Measurements from ENCODE around the gene WNT3A.

WNT3A gene

GRCh38 chr1:228083871-228084278 is 77.1 kb downstream of the WNT3A start:
- no peak for TF ChIP-seq CTCF (IDR thresholded peaks at IDR 0.05; ENCODE audit: low read depth, low read length)
- Histone ChIP-seq H3K4me3 (ENCODE audit: low read depth, low read length) (peak overlapping the region; percentile 85), H3K9me3 (ENCODE audit: severe bottlenecking) (no peaks in the 10 kb centered on the region), H3K36me3 (peaks cover 3% of the 10 kb centered on the region), H3K27ac (no peak overlapping the region; the same call in 1 of the 2 replicates), H3K27me3 (ENCODE audit: insufficient read depth, low read depth, severe bottlenecking) (no peaks in the 10 kb centered on the region)
- no peak for DNase-seq

- Histone ChIP-seq H3K9me3 (ENCODE audit: severe bottlenecking) (no peaks in the 10 kb centered on the region), H3K27me3 (ENCODE audit: insufficient read depth, low read depth, severe bottlenecking) (no peaks in the 10 kb centered on the region), H3K27ac (no peak overlapping the region), H3K4me3 (ENCODE audit: low read depth, low read length) (no peak overlapping the region), H3K36me3 (peaks cover 3% of the 10 kb centered on the region)
- DNase-seq = no peak
- no peak for TF ChIP-seq CTCF (IDR thresholded peaks at IDR 0.05; ENCODE audit: low read depth, low read length)
Measured at GRCh38 chr1:228084325-228084724, 77.5 kb downstream of the WNT3A start.

- Histone ChIP-seq H3K4me3 (ENCODE audit: low read depth, low read length) (no peak overlapping the region), H3K9me3 (ENCODE audit: severe bottlenecking) (no peaks in the 10 kb centered on the region), H3K36me3 (peaks cover 3% of the 10 kb centered on the region), H3K27me3 (ENCODE audit: insufficient read depth, low read depth, severe bottlenecking) (no peaks in the 10 kb centered on the region), H3K27ac (no peak overlapping the region)
- no peak for DNase-seq
- no peak for TF ChIP-seq CTCF (IDR thresholded peaks at IDR 0.05; ENCODE audit: low read depth, low read length)
Measured at GRCh38 chr1:228084797-228085196, 78.0 kb downstream of the WNT3A start.

GRCh38 chr1:228085287-228085951 is 78.6 kb downstream of the WNT3A start:
- peak; percentile 53 for DNase-seq
- Histone ChIP-seq H3K36me3 (peaks cover 3% of the 10 kb centered on the region), H3K27ac (no peak overlapping the region), H3K4me3 (ENCODE audit: low read depth, low read length) (no peak overlapping the region), H3K9me3 (ENCODE audit: severe bottlenecking) (no peaks in the 10 kb centered on the region), H3K27me3 (ENCODE audit: insufficient read depth, low read depth, severe bottlenecking) (no peaks in the 10 kb centered on the region)
- no peak for TF ChIP-seq CTCF (IDR thresholded peaks at IDR 0.05; ENCODE audit: low read depth, low read length)

- Histone ChIP-seq H3K36me3 (peaks cover 3% of the 10 kb centered on the region), H3K27ac (no peak overlapping the region), H3K27me3 (ENCODE audit: insufficient read depth, low read depth, severe bottlenecking) (no peaks in the 10 kb centered on the region), H3K4me3 (ENCODE audit: low read depth, low read length) (no peak overlapping the region), H3K9me3 (ENCODE audit: severe bottlenecking) (no peaks in the 10 kb centered on the region)
- TF ChIP-seq CTCF (IDR thresholded peaks at IDR 0.05; ENCODE audit: low read depth, low read length) = no peak
- DNase-seq = no peak
Measured at GRCh38 chr1:228087771-228088251, 81.0 kb downstream of the WNT3A start.
